CD4-positive, alpha-beta memory T cell (primary cell): ENCODE results near the gene MTLN. TPM values are rescaled to one million over a fixed set of nuclear protein-coding genes. Genes with fewer than 3 reads are reported as not detected.
"Not testable (repeated sequence)": the region's sequence is repeated elsewhere in the genome, so short reads cannot be mapped to it uniquely, and the experiment has no call there.

Experiments
- CTCF ChIA-PET: fragments of 350-600 bp; sonication (Branson Sonifier 250); formaldehyde crosslinking; loops from one replicate; lab custom pipeline; 2021; ENCODE audit warnings: inconsistent platforms; ENCODE audit not compliant: partially characterized antibody; lab: Charles Lee
- POLR2A ChIA-PET: fragments of 350-600 bp; sonication (Branson Sonifier 250); formaldehyde crosslinking; loops from one replicate; lab custom pipeline; 2021; ENCODE audit not compliant: partially characterized antibody; lab: Charles Lee
- DNase-seq, 5 donors: peaks; one replicate each; pipeline versions ENCODE4 v3.0.0 to v3.0.0-alpha.2; 2020 to 2022; ENCODE audit warnings: mixed read lengths in 1 of 5
- H3K27ac ChIP-seq: one replicate; pipeline ENCODE4 v1.7.0; 2013; ENCODE audit warnings: low read depth, low read length
- H3K27me3 ChIP-seq: 2 replicates; pipeline ENCODE4 v1.7.0; 2013; ENCODE audit warnings: mild to moderate bottlenecking, low read length, moderate library complexity; ENCODE audit not compliant: insufficient read depth
- H3K36me3 ChIP-seq: 2 replicates; pipeline ENCODE4 v1.7.0; 2013; ENCODE audit warnings: mild to moderate bottlenecking, low read length, moderate library complexity; ENCODE audit not compliant: insufficient read depth
- H3K4me1 ChIP-seq: 2 replicates; pipeline ENCODE4 v1.7.0; 2013; ENCODE audit warnings: mild to moderate bottlenecking, low read length, moderate library complexity; ENCODE audit not compliant: insufficient read depth
- H3K4me3 ChIP-seq, 2 donors: one replicate each; pipeline ENCODE4 v1.7.0; 2013; ENCODE audit warnings: low read length in 2 of 2, mild to moderate bottlenecking in 1 of 2
- H3K9me3 ChIP-seq, 2 donors: one replicate each; pipeline ENCODE4 v1.7.0; 2013; ENCODE audit warnings: low read length in 2 of 2, control low read depth in 1 of 2; ENCODE audit not compliant: control insufficient read depth in 1 of 2
- H3K27ac Mint-ChIP-seq, 7 donors: one replicate each; pipeline ENCODE4 v1.8.0; 2020 to 2021; ENCODE audit warnings: mixed read lengths in 7 of 7, mild to moderate bottlenecking in 6 of 7, inconsistent platforms in 3 of 7, moderate library complexity in 3 of 7
- H3K27me3 Mint-ChIP-seq, 2 donors: one replicate each; pipeline ENCODE4 v1.8.0; 2020 to 2021; ENCODE audit warnings: mixed read lengths in 2 of 2
- H3K36me3 Mint-ChIP-seq, 2 donors: one replicate each; pipeline ENCODE4 v1.8.0; 2020 to 2021; ENCODE audit warnings: mixed read lengths in 2 of 2, inconsistent platforms in 1 of 2, mild to moderate bottlenecking in 1 of 2
- H3K4me1 Mint-ChIP-seq, 4 donors: one replicate each; pipeline ENCODE4 v1.8.0; 2020 to 2021; ENCODE audit warnings: mixed read lengths in 4 of 4, mild to moderate bottlenecking in 1 of 4
- H3K4me3 Mint-ChIP-seq, 8 donors: one replicate each; pipeline ENCODE4 v1.8.0; 2020 to 2021; ENCODE audit warnings: mixed read lengths in 8 of 8, mild to moderate bottlenecking in 7 of 8, moderate library complexity in 6 of 8, inconsistent platforms in 3 of 8
- H3K9me3 Mint-ChIP-seq, 8 donors: one replicate each; pipeline ENCODE4 v1.8.0; 2020 to 2021; ENCODE audit warnings: mixed read lengths in 8 of 8, mild to moderate bottlenecking in 5 of 8, inconsistent platforms in 3 of 8, moderate library complexity in 1 of 8
- intact Hi-C: fragments of 100-400 bp; cut with micrococcal nuclease; formaldehyde crosslinking; loops from one replicate; pipeline ENCODE4 v1.15.1; 2023
- polyA plus RNA-seq, 2 donors: library from polyadenylated mRNA; unstranded; fragments of 300-500 nt; fragmentation: Illumina TruSeq; gene quantifications; one replicate each; pipeline ENCODE4 v1.2.3, GENCODE V29; 2021
- total RNA-seq, 2 experiments: library from RNA; stranded (reverse); gene quantifications; one replicate each; pipeline ENCODE4 v1.2.3, GENCODE V29; 2021

MTLN gene
- total and polyA plus RNA-seq, 4 experiments from 2014 or later, result 29.2 to 131 (median 53.0) TPM

DNA sequence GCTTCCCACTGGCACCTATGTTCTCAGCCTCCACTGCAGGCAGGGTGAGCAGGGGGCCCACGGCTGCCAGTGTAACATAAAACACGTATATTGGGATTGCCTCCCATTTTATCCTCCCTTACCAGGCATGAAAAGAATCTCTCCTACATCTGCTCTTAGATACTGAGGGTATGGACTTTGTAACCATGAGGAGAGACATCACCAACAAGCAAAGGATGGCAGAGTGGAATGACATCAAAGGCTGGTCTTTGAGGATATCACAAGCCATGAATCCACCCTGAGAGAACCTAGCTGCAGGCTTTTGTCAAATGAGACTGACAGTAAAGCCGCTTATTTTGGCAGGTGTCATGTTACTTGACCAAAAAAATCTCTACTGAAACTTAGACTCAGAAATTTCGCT, 14.9 kb downstream of the MTLN start:
- H3K27me3 Mint-ChIP-seq, result peaks cover 0 to 2% of the 10 kb centered on the region in 2 donors
- H3K4me1 Mint-ChIP-seq, result no peaks in the 10 kb centered on the region
- CTCF ChIA-PET, result no interaction called here
- Histone ChIP-seq H3K36me3 (no peaks in the 10 kb centered on the region), H3K27ac (no peak overlapping the region), H3K4me3 (no peak overlapping the region), H3K9me3 (no peaks in the 10 kb centered on the region), H3K4me1 (no peaks in the 10 kb centered on the region), H3K27me3 (no peaks in the 10 kb centered on the region)
- H3K4me3 Mint-ChIP-seq, result no peak overlapping the region
- intact Hi-C loops, result no loop called here
- no peaks in the 10 kb centered on the region for H3K36me3 Mint-ChIP-seq
- DNase-seq, result no peak
- H3K27ac Mint-ChIP-seq, result no peak overlapping the region
- POLR2A ChIA-PET, result no interaction called here
- H3K9me3 Mint-ChIP-seq, result no peaks in the 10 kb centered on the region

DNA sequence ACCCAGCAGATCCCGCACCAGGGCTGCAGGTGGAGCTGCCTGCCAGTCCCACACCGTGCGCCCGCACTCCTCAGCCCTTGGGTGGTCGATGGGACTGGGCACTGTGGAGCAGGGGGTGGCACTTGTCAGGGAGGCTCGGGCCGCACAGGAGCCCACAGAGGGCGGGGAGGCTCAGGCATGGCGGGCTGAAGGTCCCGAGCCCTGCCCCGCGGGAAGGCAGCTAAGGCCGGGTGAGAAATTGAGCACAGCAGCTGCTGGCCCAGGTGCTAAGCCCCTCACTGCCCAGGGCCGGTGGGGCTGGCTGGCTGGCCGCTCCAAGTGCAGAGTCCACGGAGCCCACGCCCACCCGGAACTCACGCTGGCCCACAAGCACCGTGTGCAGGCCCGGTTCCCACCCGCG, 22.2 kb downstream of the MTLN start:
- H3K4me1 Mint-ChIP-seq, H3K27me3 Mint-ChIP-seq, H3K4me1 ChIP-seq, intact Hi-C loops, POLR2A ChIA-PET, H3K36me3 Mint-ChIP-seq, H3K9me3 Mint-ChIP-seq, H3K9me3 ChIP-seq, H3K36me3 ChIP-seq, H3K4me3 ChIP-seq, DNase-seq, CTCF ChIA-PET, H3K27ac Mint-ChIP-seq, H3K27me3 ChIP-seq, H3K4me3 Mint-ChIP-seq, H3K27ac ChIP-seq: not testable (repeated sequence)

- no peaks in the 10 kb centered on the region for H3K4me1 ChIP-seq
- Mint-ChIP-seq H3K4me1 (no peaks in the 10 kb centered on the region), H3K4me3 (no peak overlapping the region), H3K27me3 (peaks cover 11 to 17% of the 10 kb centered on the region in 2 donors), H3K36me3 (peaks cover 3 to 11% of the 10 kb centered on the region in 2 donors), H3K9me3 (peaks cover 9 to 34% (median 23%) of the 10 kb centered on the region in 8 donors), H3K27ac (no peak overlapping the region)
- POLR2A ChIA-PET, result no interaction called here
- DNase-seq, result no peak
- H3K27me3 ChIP-seq, result no peaks in the 10 kb centered on the region
- no peaks in the 10 kb centered on the region for H3K9me3 ChIP-seq
- no peaks in the 10 kb centered on the region for H3K36me3 ChIP-seq
- intact Hi-C loops, result no loop called here
- no peak overlapping the region for H3K4me3 ChIP-seq
- no peak overlapping the region for H3K27ac ChIP-seq
- CTCF ChIA-PET, result interaction anchor here (2.1 kb wide), 1 partner anchor 26 kb away, joined by 4 read pairs; no protein-coding TSS in a partner anchor
Measured at GRCh38 chr2:110182449-110182848, 29.9 kb downstream of the MTLN start.

DNA sequence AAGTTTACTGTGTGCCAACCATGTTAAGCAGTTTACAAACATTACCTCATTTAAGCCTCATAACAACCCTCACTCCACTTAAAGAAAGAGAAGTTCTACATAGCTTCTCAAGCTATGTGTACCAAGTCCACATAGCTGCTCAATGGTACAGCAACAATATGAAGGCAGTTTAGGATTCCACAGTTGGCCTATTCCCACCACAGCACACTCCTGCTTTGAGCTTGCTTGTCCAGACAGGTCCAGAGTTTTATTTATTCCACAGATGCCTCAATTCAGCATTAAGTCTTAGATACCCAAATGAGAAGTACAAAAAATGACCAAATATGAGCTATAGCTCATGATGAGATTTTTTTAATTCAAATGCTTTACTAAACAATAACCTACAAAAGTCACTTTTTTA, 32.3 kb downstream of the MTLN start:
- no peak for DNase-seq
- Mint-ChIP-seq H3K9me3 (peaks cover 9 to 31% (median 22%) of the 10 kb centered on the region in 8 donors), H3K4me1 (no peaks in the 10 kb centered on the region), H3K4me3 (no peak overlapping the region), H3K27ac (no peak overlapping the region), H3K27me3 (peaks cover 13 to 17% of the 10 kb centered on the region in 2 donors), H3K36me3 (peaks cover 3 to 4% of the 10 kb centered on the region in 2 donors)
- H3K4me3 ChIP-seq, result no peak overlapping the region
- no peaks in the 10 kb centered on the region for H3K4me1 ChIP-seq
- ChIA-PET POLR2A (no interaction called here), CTCF (no interaction called here)
- no peak overlapping the region for H3K27ac ChIP-seq
- intact Hi-C loops, result no loop called here
- H3K9me3 ChIP-seq, result no peaks in the 10 kb centered on the region
- H3K36me3 ChIP-seq, result no peaks in the 10 kb centered on the region
- no peaks in the 10 kb centered on the region for H3K27me3 ChIP-seq

GRCh38 chr2:110173523-110173922, 38.8 kb downstream of the MTLN start:
- no peaks in the 10 kb centered on the region for H3K36me3 ChIP-seq
- no peaks in the 10 kb centered on the region for H3K9me3 ChIP-seq
- no peak overlapping the region for H3K27ac Mint-ChIP-seq
- no peaks in the 10 kb centered on the region for H3K27me3 ChIP-seq
- no peaks in the 10 kb centered on the region for H3K4me1 ChIP-seq
- ChIA-PET CTCF (no interaction called here), POLR2A (no interaction called here)
- H3K4me1 Mint-ChIP-seq, result peaks cover 4 to 5% (median 5%) of the 10 kb centered on the region in 4 donors
- H3K4me3 Mint-ChIP-seq, result no peak overlapping the region
- no peak for DNase-seq
- H3K36me3 Mint-ChIP-seq, result no peaks in the 10 kb centered on the region
- H3K27me3 Mint-ChIP-seq, result peaks cover 0 to 2% of the 10 kb centered on the region in 2 donors
- no peak overlapping the region for H3K4me3 ChIP-seq
- intact Hi-C loops, result no loop called here
- H3K27ac ChIP-seq, result no peak overlapping the region
- no peaks in the 10 kb centered on the region for H3K9me3 Mint-ChIP-seq

- DNase-seq, result no peak
- Histone ChIP-seq H3K9me3 (no peaks in the 10 kb centered on the region), H3K36me3 (no peaks in the 10 kb centered on the region), H3K27me3 (no peaks in the 10 kb centered on the region), H3K4me1 (no peaks in the 10 kb centered on the region), H3K27ac (no peak overlapping the region), H3K4me3 (no peak overlapping the region)
- Mint-ChIP-seq H3K27ac (no peak overlapping the region), H3K9me3 (no peaks in the 10 kb centered on the region), H3K4me1 (peaks cover 4 to 5% (median 5%) of the 10 kb centered on the region in 4 donors), H3K27me3 (peaks cover 0 to 2% of the 10 kb centered on the region in 2 donors), H3K36me3 (no peaks in the 10 kb centered on the region), H3K4me3 (no peak overlapping the region)
- intact Hi-C loops, result no loop called here
- ChIA-PET CTCF (no interaction called here), POLR2A (no interaction called here)
Measured at GRCh38 chr2:110172506-110172905, 39.8 kb downstream of the MTLN start.

GRCh38 chr2:110170102-110170501, 42.2 kb downstream of the MTLN start:
- POLR2A ChIA-PET, result no interaction called here
- no peak overlapping the region for H3K27ac Mint-ChIP-seq
- CTCF ChIA-PET, result interaction anchor here (1.9 kb wide), 1 partner anchor 14 kb away, joined by 10 read pairs; no protein-coding TSS in a partner anchor
- no peaks in the 10 kb centered on the region for H3K36me3 ChIP-seq
- H3K27me3 ChIP-seq, result no peaks in the 10 kb centered on the region
- no peaks in the 10 kb centered on the region for H3K4me1 ChIP-seq
- no peak overlapping the region for H3K27ac ChIP-seq
- peak overlapping the region in 4 of 8 donors; percentile 37 to 74 (median 54) for H3K4me3 Mint-ChIP-seq
- H3K36me3 Mint-ChIP-seq, result no peaks in the 10 kb centered on the region
- intact Hi-C loops, result no loop called here
- H3K9me3 ChIP-seq, result no peaks in the 10 kb centered on the region
- H3K9me3 Mint-ChIP-seq, result no peaks in the 10 kb centered on the region
- peaks cover 4 to 5% (median 5%) of the 10 kb centered on the region in 4 donors for H3K4me1 Mint-ChIP-seq
- H3K4me3 ChIP-seq, result no peak overlapping the region
- no peak for DNase-seq
- peaks cover 0 to under 1% of the 10 kb centered on the region in 2 donors for H3K27me3 Mint-ChIP-seq
